Stimulated activated CD4-positive, alpha-beta T cell treated with anti-CD3 and anti-CD28 coated beads, TNF-alpha, amount 100 ng/mL, for 24 hours (primary cell): ENCODE data around the gene PPIL1.
"Not testable (repeated sequence)": the region's sequence is repeated elsewhere in the genome, so short reads cannot be mapped to it uniquely, and the experiment has no call there.

ENCODE experiments used
- DNase-seq, 3 experiments: peaks; one replicate each; pipeline ENCODE4 v3.0.0-alpha.2; 2020; ENCODE audit warnings: low read depth in 3 of 3

PPIL1 gene

GRCh38 chr6:36817176-36817817 is 57.3 kb downstream of the PPIL1 start:
- no peak for DNase-seq

DNA sequence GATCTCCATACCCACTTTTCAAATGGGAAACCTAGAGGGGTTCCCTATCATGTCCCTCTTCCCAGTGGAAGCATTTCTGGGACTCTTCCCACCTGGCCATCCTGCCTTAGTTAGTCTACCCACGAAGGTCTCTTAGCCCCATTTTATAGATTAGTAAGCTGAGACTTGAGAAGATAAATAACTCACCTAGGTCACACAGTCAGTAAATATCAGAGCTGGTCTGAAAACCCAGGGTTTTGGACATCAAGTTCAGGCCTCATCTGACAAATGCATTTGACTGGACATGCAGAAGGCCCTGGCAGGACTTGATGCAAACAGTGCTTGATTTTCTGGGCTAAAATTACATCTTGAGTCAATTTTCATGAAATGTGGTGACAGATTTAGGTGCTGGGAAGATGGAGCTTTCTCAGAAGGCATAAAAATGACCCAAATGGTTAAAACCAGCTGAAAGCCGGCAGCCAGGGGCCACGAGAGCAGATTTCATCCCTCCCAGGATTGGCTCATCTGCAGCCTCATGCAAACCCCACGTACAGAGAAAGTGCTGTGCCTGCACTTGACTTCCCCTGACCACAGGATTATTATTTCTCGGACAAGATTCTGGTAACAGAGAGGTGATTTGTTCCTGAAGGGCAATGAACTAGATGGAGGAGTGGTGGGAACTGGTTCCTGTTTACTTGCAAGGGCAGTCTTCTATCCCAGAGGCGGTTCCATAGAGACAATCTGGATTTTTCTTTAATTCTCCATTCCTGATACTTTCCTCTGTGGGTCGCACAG is 58.5 kb downstream of the PPIL1 start:
- DNase-seq = no peak

DNA sequence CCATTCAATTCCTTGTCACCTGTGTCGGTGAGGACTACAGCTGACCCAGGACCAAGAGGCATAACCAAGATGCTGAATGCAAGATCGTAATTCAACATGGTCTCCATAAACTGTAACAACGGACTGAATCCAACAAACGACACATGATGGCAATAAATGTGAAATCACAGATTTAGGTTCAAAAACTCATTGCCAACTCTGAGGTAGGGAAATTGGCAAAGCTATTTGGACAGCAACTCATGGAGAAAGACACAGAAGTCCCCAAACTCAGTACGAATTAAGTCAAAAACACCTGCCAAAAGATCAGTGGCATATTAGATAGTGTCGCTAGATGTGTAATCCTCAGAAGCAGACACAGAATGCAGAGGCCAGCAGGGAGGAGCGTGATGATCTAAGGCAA is 60.4 kb downstream of the PPIL1 start:
- no peak for DNase-seq

- no peak for DNase-seq
Observed at GRCh38 chr6:36813526-36813925, 61.1 kb downstream of the PPIL1 start.

DNA sequence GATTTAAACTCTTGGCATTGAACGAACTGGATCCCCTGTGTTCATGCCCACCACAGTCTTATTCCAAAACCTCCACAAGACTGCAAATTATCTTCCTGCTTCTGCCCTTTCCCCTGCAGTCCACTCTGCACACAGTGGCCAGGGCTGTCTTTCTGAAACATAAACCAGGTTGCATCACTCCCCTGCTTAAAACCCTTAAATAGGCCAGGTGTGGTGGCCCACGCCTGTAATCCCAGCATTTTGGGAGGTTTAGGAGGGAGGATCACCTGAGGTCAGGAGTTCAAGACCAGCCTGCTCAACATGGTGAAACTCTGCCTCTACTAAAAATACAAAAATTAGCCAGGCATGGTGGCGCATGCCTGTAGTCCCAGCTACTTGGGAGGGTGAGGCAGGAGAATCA is 61.6 kb downstream of the PPIL1 start:
- DNase-seq = not testable (repeated sequence)

GRCh38 chr6:36809941-36810803 is 64.4 kb downstream of the PPIL1 start:
- no peak for DNase-seq

DNA sequence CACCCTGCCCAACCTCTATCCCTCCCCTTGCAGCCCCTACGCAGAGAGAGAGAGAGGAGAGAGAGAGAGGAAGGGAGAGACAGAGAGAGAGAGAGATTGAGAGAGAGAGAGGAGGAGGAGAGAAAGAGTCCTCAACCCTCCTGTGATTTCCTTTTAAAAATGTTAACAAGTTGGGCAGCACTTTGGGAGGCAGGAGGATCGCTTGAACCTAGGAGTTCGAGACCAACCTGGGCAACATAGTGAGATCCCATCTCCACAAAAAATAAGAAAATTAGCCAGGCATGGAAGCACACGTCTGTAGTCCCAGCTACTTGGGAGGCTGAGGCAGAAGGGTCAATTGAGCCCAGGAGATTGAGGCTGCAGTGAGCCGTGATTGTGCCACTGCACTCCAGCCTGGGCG is 65.4 kb downstream of the PPIL1 start:
- DNase-seq = no peak

DNA sequence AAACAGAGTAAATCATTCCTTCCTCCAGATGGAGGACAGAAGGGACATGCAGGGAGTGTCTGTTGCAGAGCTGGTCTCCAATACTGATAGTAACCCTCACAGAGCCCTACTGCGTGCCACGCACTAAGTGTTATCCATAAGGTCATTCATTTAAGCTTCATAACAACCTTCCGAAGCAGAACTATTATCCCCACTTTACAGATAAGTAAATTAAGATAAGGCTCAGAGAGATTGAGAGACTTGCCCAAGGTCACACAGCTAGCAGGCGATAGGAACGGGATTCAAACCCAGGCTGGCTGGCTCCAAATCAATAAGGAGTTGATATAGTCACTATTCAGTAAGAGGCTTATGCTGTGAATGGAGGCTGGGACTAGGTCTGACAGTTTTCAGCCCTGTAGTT is 66.0 kb downstream of the PPIL1 start:
- DNase-seq = no peak

DNA sequence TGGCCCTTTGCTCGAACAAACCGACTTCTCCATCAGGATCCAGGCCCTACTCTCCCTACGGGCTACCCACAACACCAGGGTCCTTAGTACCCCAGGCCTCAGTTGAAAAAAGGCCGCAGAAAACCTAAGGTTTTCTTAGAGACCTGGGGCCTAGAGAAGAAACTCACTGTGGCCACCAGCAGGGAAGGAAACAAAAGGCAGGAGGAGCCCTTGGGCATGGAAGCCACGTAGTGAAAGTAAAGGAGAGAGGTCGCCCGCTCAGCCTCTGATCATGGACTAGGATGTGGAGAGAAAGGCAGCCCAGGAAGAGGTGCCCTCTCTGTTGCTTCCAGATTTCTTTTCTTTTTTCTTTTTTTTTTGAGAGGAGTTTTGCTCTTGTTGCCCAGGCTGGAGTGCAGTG is 66.9 kb downstream of the PPIL1 start:
- DNase-seq = no peak

GRCh38 chr6:36807143-36807542 is 67.5 kb downstream of the PPIL1 start:
- DNase-seq = no peak

DNA sequence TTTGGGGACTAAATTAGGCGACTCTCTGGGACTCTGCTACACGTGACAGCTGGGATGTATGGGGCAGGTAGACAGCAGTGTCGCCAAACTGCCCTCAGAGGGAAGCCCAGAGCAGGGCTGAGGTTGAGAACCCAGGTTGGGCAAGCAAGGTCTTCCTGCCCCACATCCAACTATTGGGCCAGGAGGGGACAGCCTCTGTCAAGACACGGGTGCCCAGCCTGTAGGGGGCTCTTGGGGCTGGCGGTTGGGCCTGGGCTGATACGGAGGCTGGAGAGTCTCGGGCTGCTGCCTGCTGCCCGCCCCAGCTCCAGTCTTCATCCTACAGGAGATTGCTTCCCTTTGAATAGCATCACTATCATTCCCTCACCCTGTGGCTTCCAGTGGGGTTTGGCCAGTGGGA is 68.7 kb downstream of the PPIL1 start:
- DNase-seq = no peak

DNA sequence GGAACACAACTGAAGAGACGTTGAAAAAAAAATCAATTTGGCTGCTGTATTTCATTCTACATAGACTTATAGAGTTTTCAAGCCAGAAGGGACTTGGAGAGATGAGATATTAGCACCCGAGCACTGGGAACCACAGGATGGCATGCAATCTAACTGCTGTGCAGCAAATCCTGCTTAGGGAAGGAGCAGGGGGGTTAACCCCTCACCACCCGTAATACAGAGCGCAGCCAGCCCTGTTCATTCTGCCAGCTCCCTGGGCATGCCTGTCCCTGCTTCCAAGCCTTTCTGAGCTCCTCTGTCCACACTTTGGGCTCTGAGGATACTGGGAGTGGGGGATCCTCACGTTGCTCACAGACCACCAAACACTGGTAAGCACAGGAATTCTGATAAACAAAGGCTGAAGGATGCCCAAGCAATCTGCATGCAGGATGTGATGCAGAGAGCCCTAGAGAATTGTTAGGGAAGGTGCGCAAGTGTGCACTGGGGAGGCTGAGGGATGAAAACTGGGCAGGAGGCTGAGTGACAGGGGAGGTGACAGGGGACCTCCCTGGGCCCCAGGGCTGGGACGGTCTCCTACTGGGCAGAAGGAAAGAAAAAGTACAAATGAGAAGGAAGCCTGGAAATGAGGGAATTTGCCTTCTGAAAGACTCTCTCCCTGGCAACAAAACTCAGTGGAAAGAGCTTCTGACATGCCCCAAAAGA is 69.4 kb downstream of the PPIL1 start:
- DNase-seq = no peak
